Measurements from ENCODE around the gene FKBP7.
"Not testable (repeated sequence)": the region's sequence is repeated elsewhere in the genome, so short reads cannot be mapped to it uniquely, and the experiment has no call there.

Gene FKBP7

GRCh38 chr2:178436662-178437061 is 41.7 kb downstream of the FKBP7 start:
- DNase-seq (ENCODE audit: low spot score): no peak
- TF ChIP-seq, protein P1, sequence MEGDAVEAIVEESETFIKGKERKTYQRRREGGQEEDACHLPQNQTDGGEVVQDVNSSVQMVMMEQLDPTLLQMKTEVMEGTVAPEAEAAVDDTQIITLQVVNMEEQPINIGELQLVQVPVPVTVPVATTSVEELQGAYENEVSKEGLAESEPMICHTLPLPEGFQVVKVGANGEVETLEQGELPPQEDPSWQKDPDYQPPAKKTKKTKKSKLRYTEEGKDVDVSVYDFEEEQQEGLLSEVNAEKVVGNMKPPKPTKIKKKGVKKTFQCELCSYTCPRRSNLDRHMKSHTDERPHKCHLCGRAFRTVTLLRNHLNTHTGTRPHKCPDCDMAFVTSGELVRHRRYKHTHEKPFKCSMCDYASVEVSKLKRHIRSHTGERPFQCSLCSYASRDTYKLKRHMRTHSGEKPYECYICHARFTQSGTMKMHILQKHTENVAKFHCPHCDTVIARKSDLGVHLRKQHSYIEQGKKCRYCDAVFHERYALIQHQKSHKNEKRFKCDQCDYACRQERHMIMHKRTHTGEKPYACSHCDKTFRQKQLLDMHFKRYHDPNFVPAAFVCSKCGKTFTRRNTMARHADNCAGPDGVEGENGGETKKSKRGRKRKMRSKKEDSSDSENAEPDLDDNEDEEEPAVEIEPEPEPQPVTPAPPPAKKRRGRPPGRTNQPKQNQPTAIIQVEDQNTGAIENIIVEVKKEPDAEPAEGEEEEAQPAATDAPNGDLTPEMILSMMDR (IDR thresholded peaks at IDR 0.05; ENCODE audit: extremely low read depth, insufficient read depth, missing control alignments): no peak
- in situ Hi-C loops (cut with MboI; ENCODE audit: low pct_unique_long_range_greater_than_20kb, low sequenced_read_pairs, unreplicated experiment): no loop called here

GRCh38 chr2:178429336-178429735 is 49.1 kb downstream of the FKBP7 start:
- TF ChIP-seq, protein P1 (IDR thresholded peaks at IDR 0.05; ENCODE audit: extremely low read depth, insufficient read depth, missing control alignments): no peak
- in situ Hi-C loops (cut with MboI; ENCODE audit: low pct_unique_long_range_greater_than_20kb, low sequenced_read_pairs, unreplicated experiment): no loop called here
- DNase-seq (ENCODE audit: low spot score): no peak

GRCh38 chr2:178428396-178428806 is 50.0 kb downstream of the FKBP7 start:
- in situ Hi-C loops (cut with MboI; ENCODE audit: low pct_unique_long_range_greater_than_20kb, low sequenced_read_pairs, unreplicated experiment): no loop called here
- TF ChIP-seq, protein P1 (IDR thresholded peaks at IDR 0.05; ENCODE audit: extremely low read depth, insufficient read depth, missing control alignments): no peak
- DNase-seq (ENCODE audit: low spot score): no peak

DNA sequence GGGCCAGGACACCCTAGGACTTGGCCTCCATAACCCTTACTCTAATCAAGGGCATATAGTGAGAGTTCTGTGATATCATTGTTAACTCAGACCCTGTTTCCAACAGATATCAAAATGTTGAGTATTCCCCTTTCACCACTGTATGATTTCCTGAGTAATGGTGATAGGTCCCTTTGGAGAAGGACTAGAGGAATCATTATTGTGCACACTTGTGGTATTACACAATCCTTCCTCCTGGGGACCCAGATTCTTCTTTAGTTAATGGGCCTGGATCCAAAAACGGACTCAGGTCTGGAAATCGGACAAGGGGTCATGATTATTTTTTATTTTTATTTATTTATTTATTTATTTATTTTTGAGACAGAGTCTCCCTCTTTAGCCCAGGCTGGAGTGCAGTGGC is 50.9 kb downstream of the FKBP7 start:
- in situ Hi-C loops (cut with MboI; ENCODE audit: low pct_unique_long_range_greater_than_20kb, low sequenced_read_pairs, unreplicated experiment): no loop called here
- TF ChIP-seq, protein P1 (IDR thresholded peaks at IDR 0.05; ENCODE audit: extremely low read depth, insufficient read depth, missing control alignments): no peak
- DNase-seq (ENCODE audit: low spot score): no peak

DNA sequence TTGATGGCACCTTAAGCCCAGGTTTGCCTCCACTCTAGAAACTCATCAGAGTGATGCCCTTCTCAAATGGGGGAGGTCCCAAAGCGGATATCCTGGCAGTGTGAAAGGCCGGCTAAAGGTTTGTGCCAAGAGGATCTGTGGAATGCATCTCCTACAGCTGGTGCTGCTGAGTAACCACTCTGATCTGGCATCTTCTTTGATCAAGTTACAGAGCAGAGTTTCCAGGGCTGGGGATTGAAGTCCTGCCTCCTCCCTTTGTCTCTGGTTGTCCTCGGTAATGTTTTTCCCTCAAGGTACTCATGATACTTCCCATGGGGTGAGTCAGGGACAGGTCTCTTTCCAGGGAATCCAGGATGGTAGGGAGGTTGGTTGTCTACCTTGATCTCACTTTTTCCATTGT is 52.0 kb downstream of the FKBP7 start:
- in situ Hi-C loops (cut with MboI; ENCODE audit: low pct_unique_long_range_greater_than_20kb, low sequenced_read_pairs, unreplicated experiment): no loop called here
- TF ChIP-seq, protein P1 (IDR thresholded peaks at IDR 0.05; ENCODE audit: extremely low read depth, insufficient read depth, missing control alignments): no peak
- no peak for DNase-seq (ENCODE audit: low spot score)

DNA sequence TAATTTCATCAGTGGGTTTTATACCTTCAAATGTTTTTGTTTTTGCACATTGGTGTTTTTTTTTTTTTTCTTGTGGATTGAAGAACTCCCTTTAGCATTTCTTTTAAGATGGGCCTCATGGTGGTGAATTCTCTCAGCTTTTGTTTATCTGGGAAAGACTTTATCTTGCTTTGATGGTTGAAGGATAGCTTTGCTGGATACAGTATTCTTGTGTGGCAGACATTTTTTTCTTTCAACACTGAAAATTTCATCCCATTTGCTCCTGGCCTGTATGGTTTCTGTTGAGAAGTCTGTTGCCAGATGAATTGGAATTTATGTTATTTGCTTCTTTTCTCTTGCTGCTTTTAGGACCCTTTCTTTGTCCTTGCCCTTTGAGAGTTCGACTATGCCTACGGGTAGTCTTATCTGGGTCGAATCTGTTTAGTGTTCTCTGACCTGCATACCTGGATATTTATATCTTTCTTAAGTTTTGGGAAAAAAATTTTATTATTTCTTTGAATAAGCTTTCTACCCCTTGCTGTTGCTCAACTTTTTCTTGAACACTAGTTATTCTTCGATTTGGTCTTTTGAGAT is 53.1 kb downstream of the FKBP7 start:
- TF ChIP-seq, protein P1 (IDR thresholded peaks at IDR 0.05; ENCODE audit: extremely low read depth, insufficient read depth, missing control alignments): no peak
- no peak for DNase-seq (ENCODE audit: low spot score)
- in situ Hi-C loops (cut with MboI; ENCODE audit: low pct_unique_long_range_greater_than_20kb, low sequenced_read_pairs, unreplicated experiment): no loop called here

- DNase-seq (ENCODE audit: low spot score): not testable (repeated sequence)
- in situ Hi-C loops (cut with MboI; ENCODE audit: low pct_unique_long_range_greater_than_20kb, low sequenced_read_pairs, unreplicated experiment): loop anchor here (25.0 kb wide), 1 partner anchor 311 kb away; the partner anchor contains the start of gene RBM45
Measured at GRCh38 chr2:178423746-178424145, 54.7 kb downstream of the FKBP7 start.
